Hypothalamus (tissue), 51 donors: ENCODE results near the gene HES1.

Experiments used
- DNase-seq, 51 donors: peaks; one replicate each; lab custom pipeline; 2025; lab: John Stamatoyannopoulos, UW

The HES1 gene

GRCh38 chr3:194101592-194102432 lies 34.1 kb upstream of the HES1 start:
- no peak for DNase-seq

GRCh38 chr3:194102436-194102835 lies 33.5 kb upstream of the HES1 start:
- DNase-seq, result no peak

GRCh38 chr3:194103505-194103904 lies 32.4 kb upstream of the HES1 start:
- DNase-seq, result no peak

- DNase-seq, result no peak
Observed at GRCh38 chr3:194103983-194104751, 31.8 kb upstream of the HES1 start.

- DNase-seq, result no peak
Observed at GRCh38 chr3:194105292-194105691, 30.7 kb upstream of the HES1 start.

- DNase-seq, result no peak
Observed at GRCh38 chr3:194107107-194107506, 28.8 kb upstream of the HES1 start.

- DNase-seq, result no peak
Observed at GRCh38 chr3:194109192-194109863, 26.6 kb upstream of the HES1 start.

GRCh38 chr3:194110483-194110882 lies 25.5 kb upstream of the HES1 start:
- no peak for DNase-seq

GRCh38 chr3:194111336-194111735 lies 24.6 kb upstream of the HES1 start:
- no peak for DNase-seq

GRCh38 chr3:194112120-194113106 lies 23.5 kb upstream of the HES1 start:
- DNase-seq, result no peak

GRCh38 chr3:194114123-194114522 lies 21.8 kb upstream of the HES1 start:
- DNase-seq, result no peak

- DNase-seq, result no peak
Observed at GRCh38 chr3:194117104-194117845, 18.7 kb upstream of the HES1 start.

- DNase-seq, result no peak
Observed at GRCh38 chr3:194118920-194119319, 17.0 kb upstream of the HES1 start.

GRCh38 chr3:194119831-194120590 lies 15.9 kb upstream of the HES1 start:
- no peak for DNase-seq

GRCh38 chr3:194120789-194121770 lies 14.9 kb upstream of the HES1 start:
- DNase-seq, result no peak

GRCh38 chr3:194121891-194122631 lies 13.9 kb upstream of the HES1 start:
- no peak for DNase-seq

GRCh38 chr3:194123726-194124125 lies 12.2 kb upstream of the HES1 start:
- no peak for DNase-seq
